EL (cell line): ENCODE data around the gene CIB4.
"Not testable (repeated sequence)": the region's sequence is repeated elsewhere in the genome, so short reads cannot be mapped to it uniquely, and the experiment has no call there.

Experiments
- DNase-seq: peaks from one replicate; pipeline ENCODE4 v3.0.0-alpha.2; 2016

Gene CIB4

DNA sequence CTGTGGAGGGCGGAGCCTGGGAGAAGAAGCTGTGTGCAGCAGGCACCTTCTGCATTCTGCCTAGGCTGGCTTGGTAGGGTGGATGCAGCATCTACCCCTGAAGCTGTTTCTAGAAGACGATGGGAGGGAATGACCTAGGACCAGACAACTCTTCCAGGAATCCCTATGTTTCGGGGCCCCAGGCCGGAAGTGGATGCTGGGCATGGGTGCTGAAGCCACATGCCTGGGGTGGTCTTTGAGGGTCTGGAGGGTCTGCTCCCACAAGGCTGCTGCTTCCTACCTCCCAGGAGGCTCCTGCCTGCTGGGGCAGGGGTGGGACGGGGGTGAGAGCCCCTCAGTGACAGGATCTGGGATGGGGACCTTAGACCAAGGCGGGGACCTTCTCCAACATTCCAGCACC is 61.0 kb downstream of the CIB4 start:
- DNase-seq, result no peak

DNA sequence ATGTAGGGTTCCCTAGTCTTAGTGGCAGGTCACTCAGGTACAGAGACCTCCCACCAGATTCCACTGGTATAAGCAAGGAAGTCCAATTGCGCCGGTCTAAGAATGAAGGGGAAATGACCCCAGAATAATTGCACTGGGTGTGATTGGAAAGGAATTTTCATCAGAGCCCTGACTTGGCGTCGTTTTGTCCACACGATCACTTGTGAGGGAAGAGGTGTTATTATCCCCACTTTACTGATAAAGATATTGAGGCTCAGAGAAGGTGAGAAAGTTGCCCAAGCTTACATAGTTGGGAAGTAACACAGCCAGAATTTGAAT is 61.5 kb downstream of the CIB4 start:
- DNase-seq, result no peak

DNA sequence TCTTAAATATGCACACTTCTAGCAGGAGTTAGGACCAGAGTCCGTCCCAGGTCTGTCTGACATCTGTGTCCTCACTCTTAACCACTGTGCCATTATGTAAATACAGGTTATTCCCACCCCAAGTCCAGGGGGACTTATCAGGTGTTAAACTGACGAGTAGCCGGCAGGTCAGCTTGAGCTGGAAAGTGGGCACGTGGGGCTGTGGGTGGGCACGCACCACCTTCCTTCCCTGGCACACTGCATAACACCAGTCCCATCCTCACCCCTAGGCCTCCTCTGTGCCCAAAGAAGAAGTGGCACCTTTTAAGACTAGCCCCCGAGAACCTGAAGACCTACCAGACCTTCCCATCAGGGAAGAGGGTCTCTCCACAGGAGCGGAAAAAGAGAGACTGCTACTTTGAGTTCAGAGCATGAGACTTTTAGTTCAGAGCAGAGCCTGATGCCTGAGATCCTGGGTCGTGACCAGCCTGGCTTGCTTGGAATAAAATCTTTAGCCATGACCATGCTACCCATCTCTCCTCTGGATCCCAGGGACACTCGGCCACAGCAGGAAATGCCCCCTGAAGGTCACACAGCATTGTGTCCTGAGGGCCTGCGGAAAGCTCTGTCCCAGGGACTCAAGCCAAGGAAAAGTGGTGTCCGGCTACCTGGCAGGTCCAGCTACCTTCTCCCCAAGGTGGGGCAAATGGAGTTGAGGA is 62.0 kb downstream of the CIB4 start:
- DNase-seq, result no peak

DNA sequence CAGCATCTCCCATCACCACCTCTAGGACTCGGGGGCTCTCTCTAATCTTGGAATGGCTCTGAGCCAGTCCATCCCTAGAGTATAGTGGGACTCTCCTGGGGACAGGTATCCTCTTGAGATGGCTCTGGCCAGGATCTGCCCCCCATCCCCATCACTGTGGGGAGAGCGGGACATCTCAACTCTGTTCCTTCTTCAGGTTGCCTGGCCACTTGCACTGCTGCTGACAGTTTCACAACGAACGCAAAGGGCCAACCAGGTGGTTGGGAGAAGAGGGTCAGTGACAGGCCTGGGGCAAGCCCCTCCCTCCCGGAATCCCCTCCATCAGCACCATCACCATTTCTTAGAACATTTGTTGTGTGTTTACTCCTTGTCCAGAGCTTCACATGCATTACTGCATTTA is 62.6 kb downstream of the CIB4 start:
- DNase-seq, result no peak

DNA sequence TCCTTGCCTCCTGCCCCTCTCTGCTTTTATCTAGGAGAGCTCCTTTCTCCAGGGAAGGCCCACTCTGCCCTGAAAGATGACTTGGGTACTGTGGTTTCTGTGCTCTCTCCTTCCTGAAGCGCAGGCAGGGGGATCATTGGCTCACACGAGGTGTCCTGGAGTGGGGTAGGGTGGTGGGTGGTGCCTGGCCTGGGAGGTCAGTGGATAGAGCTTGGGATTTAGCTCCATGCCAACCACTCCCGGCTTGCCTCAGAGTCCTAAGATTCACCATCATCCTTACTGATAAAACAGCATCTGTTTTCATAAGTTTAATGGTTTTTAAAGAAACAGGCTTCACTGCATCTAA is 63.1 kb downstream of the CIB4 start:
- DNase-seq, result no peak

GRCh38 chr2:26577442-26578112 is 63.6 kb downstream of the CIB4 start:
- DNase-seq, result peak; percentile 63

DNA sequence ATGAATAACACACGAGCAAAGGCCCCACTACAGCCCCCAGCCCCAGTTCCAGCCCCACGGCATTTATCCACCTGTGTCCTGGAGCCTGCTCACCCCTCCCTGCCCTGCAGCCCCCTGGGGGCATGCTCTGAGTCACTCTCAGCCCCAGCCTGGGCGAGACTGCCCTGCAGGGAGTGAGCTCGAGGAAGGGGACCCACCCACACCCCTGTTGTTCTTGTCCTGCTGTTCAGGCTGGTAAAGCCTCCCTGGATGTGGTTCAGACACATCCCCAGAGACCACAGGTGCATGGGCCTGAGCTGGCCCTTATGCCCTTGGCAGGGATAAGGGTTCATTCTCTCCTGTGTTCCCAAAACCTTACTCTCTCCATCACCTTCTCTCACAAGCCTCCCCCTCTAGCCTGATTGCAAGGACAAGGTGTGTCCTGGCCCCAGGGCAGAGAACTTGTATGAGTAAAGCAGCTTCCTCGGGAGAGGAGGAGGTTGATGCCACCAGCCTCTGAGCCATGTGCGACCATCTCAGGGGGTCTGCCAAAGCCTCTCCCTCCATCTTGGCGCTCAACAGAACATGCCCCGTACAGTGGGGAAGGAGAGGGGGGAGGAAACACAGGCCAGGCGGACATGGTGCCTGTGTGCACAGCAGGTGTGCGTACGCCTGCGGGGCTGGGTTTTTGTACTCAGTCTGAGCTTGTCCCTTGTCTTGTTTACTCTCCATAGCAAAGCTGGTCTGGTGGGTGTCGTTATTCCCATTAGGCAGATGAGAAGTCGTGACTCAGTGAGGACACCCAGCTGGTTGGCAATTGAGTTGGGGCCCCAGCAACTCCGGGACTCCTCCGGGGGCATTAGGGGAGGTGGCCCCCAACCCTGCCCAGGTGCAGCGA is 64.4 kb downstream of the CIB4 start:
- no peak for DNase-seq

GRCh38 chr2:26575836-26576564 is 65.2 kb downstream of the CIB4 start:
- no peak for DNase-seq

DNA sequence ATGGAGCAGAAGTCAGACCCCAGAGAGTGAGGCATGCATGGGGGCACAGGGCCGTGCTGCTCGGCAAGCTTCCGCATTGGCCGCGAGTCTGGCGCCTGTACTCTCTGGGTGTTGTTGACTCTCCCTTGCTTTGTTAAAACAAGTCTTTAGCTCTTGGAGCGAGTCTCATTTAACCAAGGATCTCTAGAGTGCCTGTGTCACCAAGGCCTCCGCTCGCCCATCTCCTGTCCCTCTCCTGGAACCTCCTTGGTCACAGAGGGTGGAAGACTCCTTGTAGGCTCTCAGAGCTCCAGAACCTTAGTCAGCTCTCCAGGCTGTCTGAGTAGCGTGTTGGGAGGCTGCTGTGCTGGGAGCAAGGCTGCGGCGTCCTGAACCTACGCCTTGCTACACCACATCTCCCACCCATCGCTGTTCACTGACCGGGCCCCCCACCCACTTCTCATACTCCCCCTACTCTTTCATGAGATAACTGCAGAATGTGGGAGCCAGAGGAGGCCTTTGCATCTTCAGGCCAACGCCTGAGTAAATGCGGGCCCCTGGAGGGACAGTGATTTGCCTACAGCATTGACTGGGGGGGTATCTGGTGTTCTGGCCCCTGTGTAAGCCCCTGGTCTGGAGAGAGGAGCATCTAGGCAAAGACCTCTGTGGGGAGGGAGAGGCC is 66.1 kb downstream of the CIB4 start:
- DNase-seq, result no peak

DNA sequence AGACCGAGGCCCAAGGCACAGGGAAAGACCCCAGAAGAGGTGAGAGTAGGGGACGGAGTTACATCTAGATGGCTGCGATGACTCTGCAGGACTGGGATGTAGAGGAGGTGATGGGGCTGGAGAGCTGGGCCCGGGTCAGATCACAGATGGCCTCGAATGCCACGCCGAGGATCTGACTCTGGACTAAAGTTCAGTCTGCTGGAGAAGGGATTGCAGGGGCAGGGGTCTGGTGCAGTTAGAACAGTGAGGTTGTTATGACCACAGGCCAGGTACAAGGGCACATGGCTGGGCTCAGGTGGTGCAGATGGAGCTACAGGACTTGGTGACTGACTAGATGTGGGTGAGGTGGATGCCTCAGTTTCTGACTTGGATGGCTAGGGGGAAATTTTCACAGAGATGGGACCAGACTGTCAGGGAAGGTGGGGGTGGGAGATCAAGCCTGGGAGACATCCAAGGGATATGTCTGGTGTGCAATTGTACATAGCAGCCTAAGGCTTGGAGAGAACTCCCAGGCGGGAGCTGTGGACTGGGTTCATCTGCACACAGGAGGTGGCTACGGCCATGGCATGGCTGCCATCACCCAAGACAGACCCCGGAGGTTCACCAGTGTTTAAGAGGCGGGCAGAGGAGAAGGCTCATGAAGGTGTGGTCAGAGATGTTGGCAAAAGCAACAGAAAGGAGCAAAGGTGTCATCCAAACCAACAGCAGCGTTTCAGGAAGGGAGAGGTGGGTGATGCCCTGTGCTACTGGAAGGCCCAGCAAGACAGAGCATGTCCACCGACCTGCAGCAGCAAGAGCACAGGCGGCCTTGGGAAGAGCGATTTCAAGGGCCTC is 66.9 kb downstream of the CIB4 start:
- DNase-seq, result no peak

DNA sequence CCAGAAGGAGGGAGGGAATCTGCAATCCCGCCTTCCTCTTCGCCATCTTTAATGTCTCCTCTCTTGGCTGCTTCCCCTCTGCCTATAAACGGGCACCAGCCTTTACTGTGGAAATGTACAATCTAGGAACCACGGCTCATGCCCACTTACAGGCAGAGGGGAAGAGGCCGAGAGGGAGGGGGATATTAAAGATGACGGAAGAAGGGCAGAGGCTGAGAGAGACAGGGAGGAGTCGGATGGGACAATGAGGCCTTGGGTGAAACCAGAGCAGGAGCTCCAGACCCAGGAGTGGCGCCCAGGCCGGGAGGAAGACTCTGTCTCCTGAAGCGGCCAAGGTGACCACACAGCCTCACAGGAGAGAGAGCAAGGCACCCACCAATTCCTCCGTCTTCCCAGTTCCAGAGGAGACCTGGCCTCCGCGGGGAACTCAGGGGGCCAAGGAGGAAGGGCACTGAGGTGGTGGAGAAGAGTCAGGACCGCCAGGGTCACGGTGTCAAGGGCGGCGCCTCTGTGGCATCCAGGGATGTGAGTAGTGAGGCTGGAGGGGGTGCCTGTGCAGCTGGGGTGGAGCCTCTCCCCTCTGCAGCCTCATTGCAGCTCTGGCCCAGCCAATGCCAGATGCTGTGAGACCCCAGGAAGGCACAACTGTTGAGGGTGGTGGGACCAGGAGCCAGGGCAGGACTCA is 67.8 kb downstream of the CIB4 start:
- no peak for DNase-seq

GRCh38 chr2:26572591-26572990 is 68.6 kb downstream of the CIB4 start:
- DNase-seq, result no peak

DNA sequence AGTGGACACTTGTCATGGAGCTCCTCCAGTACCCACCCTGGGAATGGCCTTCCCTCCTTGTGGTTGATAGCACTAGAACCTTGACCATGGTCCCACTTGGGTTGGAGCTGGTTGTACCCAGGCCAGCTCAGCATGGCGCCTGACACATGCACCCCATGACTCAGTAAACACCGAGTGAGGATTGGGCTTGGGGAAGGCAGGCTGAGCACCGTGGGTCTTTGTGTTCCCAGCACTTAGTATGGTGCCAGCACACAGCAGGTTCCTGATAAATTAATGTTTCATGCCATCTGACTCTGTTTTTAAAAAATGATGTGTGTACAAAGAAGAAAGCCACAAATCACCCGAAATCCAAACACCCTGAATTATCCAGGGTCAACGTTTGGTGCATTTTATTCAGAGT is 69.8 kb downstream of the CIB4 start:
- no peak for DNase-seq

GRCh38 chr2:26570083-26570430 is 71.1 kb downstream of the CIB4 start:
- no peak for DNase-seq

GRCh38 chr2:26569216-26570082 is 71.7 kb downstream of the CIB4 start:
- no peak for DNase-seq

GRCh38 chr2:26568076-26568890 is 72.9 kb downstream of the CIB4 start:
- no peak for DNase-seq

GRCh38 chr2:26567534-26567933 is 73.6 kb downstream of the CIB4 start:
- no peak for DNase-seq

DNA sequence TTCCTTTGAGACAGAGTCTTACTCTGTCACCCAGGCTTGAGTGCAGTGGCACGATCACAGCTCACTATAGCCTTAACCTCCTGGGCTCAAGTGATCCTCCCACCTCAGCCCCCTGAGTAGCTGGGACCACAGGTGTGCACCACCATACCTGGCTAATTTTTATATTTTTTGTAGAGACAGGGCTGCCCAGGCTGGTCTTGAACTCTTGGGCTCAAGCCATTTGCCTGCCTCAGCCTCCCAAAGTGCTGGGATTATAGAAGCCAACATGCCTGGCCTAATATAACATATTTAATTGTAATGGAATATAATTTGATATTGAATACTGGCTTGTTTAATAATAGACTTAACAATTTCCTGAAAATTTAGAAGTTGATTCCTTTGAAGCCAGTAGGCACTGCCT is 74.4 kb downstream of the CIB4 start:
- not testable (repeated sequence) for DNase-seq

DNA sequence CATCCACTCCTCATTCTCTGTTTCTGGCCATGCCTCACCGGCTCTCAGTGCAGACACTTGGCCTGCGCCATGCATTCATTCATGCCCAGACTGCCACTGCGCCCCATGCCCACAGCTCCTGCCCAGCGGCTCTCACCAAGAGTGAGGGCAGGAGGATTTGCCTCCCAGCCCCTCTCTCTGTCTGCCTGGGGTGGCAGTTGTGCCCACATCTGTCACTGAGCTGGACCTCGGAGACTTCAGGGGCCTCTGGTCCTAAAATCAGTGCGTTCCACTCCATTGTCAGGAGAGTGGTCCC is 75.1 kb downstream of the CIB4 start:
- no peak for DNase-seq
